HG03565 (cell line): ENCODE results near the gene ADPRS.

Source experiments
- ATAC-seq: cut with Tn5 transposase; IDR thresholded peaks from one replicate; pipeline ENCODE4 v1.9.1; 2021; ENCODE audit warnings: mild to moderate bottlenecking, moderate library complexity; ENCODE audit not compliant: unreplicated experiment

ADPRS gene

DNA sequence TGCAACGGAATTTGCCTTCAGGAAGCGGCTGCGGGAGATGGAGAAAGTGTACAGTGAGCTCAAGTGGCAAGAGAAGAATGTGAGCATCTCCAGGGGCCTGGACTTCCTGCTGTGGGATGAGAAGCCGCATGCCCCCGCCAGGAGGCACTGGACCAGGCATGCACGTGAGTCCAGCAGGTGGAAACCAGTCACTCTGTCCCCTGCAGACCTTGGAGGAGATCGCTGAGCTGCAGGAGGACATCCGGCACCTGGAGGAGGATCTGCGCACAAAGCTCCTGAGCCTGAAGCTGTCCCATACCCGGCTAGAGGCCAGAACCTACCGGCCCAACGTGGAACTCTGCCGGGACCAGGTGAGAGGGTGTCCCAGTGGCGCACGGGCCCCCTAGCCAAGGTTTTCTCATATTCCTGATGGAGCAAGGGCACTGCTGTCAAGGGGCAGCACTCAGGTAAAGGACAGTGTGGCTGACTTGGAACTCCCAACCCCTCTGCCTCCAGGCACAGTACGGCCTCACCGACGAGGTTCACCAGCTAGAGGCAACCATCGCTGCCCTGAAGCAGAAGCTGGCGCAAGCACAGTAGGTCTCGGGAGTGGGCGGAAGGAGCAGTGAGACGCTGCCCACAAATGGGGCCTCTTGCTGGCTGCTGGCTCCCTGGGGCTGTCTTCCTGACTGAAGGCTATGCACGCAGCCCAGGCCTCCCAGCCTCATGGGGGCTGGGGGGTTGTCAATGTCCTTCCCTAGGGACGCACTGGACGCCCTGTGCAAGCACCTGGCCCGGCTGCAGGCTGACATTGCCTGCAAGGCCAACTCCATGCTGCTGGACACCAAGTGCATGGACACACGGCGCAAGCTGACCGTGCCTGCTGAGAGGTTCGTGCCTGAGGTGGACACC, 1.2 kb upstream of the ADPRS start:
- no peak for ATAC-seq

DNA sequence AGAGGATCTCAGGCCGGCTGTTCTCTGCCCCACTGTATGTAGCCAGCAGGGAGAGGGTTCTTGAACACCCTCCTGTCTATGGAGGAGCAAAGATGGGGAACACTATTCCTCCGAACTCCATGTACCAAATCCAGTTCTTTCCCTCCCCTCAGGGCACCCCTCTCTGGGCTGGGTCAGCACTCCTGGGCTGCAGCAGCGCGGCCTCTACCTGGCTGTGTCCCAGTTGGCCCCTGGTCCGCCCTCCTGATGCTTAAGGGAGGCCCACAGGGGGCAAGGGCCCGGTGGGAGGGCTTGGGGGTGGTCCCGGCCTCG, 471 bp upstream of the ADPRS start:
- ATAC-seq, result no peak

DNA sequence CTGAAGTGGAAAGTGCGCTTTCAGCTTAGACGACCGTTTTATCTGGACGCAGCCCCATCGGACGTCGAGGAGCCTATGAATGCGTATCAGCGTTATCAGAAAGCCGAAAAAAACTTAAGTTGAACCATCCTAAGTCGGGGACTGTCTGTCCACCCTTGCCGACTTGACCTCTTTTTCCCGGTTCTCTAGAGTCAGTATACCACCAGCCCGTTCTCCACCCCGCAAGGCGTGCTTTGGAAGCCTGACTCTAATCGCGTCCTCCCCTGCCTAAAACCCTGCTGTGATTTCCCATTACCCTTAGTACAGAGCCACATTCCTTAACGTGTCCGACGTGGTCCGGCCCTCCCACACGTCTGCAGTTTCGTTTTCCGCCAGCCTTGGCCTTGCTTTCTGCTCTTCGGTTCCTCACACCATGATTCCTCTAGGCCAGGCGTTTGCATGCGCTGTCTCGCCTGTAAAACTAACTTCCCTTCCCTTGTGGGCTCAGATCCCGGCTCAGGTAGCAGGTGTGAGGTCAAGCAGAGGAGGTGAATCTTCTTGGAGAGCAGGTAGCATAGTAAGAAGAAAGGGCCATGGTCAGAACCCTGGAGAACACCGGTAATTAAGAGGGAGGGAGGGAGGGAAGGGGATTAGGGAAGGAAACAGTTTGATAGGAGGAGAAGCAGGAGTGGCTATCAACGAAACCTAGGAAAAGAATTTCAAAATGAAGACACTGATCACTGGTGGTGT, 865 bp downstream of the ADPRS start:
- no peak for ATAC-seq

DNA sequence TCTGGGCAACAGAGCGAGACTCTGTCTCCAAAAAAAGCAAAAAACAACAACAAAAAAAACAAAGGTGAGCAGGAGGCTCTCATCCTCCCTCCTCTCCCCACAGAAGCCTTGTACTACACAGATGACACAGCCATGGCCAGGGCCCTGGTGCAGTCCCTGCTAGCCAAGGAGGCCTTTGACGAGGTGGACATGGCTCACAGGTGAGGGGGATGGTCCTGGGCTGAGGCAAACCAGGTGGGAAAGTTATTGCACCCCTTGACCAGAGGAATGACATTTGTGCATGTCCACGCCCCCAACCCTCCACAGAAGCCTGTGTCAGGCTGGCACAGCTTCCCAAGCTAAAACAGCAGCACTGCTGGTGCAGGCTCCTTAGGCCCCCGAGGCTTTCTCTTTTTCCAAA, 2.4 kb downstream of the ADPRS start:
- ATAC-seq, result no peak

DNA sequence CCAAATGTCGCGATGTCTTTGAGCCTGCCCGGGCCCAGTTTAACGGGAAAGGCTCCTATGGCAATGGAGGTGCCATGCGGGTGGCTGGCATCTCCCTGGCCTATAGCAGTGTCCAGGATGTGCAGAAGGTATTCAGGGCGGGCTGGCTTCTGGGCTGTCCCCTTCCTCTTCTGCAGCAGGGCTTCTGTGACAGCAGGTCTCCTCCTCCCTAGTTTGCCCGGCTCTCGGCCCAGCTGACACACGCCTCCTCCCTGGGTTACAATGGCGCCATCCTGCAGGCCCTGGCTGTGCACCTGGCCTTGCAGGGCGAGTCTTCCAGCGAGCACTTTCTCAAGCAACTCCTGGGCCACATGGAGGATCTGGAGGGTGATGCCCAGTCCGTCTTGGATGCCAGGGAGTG, 3.0 kb downstream of the ADPRS start:
- ATAC-seq, result no peak

DNA sequence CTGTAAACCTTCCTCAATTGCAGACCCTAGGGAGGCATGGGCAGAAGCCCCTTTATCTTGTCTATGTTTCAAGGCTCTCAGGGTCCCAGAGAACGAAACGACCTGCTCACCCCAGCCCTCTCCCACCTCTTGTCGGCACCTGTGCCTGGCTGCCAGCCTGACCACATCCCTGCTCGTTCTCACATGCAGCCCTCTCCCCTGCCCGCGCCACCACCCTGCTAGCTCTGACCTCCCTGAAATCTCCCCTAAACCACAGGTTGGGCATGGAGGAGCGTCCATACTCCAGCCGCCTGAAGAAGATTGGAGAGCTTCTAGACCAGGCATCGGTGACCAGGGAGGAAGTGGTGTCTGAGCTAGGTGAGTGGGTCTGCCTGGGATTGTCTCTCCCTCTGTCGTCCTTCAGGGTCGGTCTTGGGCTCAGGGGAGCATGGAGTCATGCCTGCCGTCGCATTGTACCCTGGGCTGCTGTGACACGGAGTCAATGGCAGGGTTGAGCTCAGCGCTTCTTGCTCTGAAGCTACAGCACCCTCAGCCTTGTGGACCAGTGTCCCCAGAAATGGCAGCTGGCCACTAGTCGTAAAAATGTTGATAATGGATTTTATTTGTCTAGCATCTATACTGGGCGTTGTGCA, 3.6 kb downstream of the ADPRS start:
- no peak for ATAC-seq

DNA sequence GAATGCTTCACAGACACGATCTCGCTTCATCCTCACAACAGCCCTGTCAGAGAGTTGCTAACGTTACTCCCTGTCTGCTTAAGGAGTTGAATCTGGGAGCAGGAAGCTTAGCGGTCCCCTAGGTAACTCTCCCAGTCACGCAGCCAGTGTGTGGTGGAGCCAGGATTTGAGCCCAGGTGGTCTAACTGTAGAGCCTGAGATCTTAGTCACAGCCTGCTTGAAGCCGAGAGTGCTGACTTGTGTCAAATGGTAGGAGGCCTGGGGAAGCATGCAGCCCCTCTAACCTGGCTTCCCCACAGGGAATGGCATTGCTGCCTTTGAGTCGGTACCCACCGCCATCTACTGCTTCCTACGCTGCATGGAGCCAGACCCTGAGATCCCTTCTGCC, 4.1 kb downstream of the ADPRS start:
- no peak for ATAC-seq

DNA sequence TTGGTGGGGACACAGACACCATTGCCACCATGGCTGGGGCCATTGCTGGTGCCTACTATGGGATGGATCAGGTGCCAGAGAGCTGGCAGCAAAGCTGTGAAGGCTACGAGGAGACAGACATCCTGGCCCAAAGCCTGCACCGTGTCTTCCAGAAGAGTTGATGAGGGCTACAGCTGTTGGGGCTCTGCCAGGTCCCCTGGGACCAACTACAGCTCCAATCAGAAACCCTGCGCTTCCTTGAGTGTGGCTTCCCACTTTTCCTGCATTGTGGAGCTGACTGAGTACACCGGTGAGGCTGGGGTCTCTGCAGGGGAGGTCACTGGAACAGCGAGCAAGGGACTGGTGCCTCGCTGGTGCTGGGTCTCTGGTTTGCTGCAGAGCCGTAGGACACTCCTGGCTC, 4.5 kb downstream of the ADPRS start:
- no peak for ATAC-seq

DNA sequence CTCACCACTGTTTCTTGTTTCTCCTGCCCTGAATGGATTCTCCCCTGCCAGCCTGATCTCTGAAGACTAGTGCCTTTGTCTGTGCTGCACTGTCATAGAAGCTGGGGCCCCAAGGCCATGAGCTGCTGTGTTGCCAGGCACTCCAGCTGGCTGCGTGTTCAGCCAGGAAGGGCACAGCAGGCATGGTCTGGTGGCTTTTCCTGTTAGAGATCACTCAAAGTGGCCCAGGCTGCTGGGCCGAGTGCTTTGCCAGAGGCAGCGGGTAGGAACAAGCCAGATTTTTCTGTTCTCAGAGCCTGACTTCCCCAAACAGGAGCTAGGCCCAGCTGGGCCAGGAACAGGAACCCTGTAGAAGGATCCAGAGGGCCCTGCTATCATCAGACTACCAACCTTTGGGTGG, 5.2 kb downstream of the ADPRS start:
- no peak for ATAC-seq

DNA sequence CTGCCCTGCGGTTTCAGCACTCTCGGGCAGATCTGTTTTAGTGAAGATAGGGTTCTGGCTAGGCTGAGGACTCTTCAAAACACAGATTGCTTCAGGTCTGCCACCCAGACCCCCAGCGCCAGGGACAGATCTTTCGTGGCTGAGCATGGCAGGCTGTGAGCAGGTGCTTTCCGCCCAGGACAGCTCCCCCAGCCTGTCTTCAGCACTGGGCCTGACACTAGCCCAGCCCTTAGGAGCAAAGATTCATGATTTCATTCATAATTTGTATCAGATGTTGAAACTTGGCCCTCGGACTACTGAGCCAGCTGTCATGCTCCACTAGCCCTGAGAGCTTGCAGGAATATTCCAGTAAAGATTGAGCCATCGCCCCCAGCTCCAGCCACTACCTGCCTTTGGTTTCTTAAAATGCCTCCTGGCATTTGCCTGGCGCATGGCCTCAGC, 5.9 kb downstream of the ADPRS start:
- ATAC-seq, result no peak

DNA sequence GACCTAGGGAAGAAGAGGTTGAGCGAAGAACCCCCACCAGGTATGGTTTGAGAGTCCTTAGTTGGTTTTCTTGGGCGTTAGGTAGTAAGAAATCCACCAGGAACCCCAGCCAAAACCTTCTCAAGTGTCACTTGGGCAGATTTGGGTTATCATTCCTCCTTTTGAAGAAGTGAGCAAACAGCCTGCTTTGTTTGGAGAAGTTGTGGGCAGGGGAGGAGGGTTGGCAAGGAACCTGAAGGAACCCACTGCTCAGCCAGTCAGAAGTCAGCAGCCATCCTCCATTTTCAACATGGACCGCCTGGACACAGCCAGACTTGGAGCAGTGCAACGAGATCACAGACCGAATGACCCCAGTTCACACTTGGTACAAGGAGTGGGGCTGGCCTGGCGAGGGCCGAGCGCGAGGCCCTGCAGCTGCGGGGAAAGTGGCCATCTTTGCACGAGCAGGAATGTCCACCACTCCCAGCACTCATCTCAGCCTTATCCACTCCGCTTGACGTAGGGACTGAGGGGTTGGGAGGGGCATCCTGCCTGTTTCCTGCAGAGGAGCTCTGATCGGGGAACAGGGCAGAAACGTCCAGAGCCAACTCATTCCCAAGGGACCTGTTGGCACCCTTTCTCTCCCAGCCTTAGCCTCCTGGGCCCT, 7.2 kb downstream of the ADPRS start:
- no peak for ATAC-seq

DNA sequence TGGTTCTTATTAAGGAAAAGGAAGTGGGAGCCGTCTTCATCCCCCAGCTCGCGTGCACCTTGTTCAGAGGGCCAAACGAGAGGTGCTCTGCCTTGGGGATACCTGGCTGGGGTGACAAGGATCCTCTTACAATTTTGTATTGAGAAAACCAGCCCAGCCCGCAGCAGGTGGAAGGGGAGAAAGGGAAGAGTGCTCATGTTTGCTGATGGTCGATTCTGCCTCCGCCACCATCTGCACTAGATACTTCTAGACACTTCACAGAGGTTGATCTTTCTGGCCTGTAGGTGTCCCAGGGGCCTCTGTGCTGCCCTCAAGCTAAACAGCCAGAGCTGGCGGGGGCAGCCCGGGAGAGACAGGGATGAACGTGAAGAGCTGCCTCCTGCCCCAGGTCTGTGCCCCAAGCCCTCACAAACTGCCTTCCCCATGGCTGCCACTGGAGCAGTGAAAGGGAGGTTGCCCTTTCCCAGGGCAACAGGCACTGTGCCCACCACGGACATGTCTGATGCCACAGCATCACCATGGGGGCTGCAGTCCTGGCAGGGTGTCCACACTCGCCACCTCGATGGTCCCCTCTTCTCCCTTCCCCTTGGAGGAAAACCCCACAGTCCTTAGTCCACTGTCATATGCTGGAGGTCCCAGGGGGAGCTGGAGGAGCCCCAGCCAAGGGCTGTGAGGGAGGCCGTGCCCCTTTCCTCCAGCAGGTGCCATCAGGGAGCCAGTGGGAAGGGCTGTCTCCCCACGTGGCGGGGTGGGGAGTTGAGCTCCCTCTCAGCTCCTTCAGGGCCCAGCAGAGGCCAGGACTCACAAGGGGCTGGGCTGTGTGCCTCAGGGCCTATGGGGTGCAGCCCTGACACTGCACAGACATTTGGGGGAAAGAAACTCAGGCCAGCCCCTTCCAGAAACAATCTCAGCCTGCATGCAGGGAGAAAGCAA, 8.1 kb downstream of the ADPRS start:
- ATAC-seq, result no peak

DNA sequence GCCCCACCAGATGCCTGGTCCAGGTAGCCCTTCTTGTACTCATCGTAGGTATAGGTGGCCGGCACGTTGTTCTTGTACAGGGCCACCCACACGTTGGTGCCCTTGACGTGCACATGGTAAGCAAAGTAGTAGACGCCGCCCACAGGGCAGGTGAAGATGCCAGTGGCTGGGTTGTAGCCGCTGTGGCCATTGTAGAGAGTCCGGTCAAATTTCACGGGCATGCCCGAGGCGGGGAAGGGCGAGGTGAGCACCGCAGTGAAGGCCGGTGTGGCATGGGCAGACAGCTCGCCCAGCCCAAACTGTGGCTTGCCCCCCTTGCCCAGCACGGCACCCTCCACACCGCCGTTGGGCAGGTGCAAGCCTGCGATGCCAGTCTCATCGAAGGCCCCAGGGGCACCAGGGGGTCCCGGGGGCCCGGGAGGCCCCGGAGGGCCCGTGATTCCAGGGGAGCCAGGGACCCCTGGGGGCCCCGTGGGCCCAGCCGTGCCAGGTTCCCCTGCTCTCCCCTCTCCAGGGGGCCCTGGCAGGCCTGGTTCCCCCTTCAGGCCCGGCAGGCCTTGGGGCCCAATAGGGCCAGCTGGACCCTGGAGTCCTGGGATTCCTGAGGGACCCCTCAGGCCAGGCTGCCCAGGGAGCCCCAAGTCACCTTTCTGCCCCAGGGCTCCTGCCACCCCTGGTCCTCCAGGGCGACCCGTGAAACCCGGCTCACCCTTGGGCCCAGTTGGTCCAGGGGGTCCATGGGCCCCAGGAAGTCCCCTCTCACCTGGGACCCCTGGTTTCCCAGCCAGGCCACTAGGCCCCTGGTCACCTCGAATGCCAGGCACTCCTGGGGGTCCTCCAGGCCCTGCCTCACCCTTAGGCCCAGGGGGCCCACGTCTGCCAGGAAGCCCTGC, 9.2 kb downstream of the ADPRS start:
- no peak for ATAC-seq

DNA sequence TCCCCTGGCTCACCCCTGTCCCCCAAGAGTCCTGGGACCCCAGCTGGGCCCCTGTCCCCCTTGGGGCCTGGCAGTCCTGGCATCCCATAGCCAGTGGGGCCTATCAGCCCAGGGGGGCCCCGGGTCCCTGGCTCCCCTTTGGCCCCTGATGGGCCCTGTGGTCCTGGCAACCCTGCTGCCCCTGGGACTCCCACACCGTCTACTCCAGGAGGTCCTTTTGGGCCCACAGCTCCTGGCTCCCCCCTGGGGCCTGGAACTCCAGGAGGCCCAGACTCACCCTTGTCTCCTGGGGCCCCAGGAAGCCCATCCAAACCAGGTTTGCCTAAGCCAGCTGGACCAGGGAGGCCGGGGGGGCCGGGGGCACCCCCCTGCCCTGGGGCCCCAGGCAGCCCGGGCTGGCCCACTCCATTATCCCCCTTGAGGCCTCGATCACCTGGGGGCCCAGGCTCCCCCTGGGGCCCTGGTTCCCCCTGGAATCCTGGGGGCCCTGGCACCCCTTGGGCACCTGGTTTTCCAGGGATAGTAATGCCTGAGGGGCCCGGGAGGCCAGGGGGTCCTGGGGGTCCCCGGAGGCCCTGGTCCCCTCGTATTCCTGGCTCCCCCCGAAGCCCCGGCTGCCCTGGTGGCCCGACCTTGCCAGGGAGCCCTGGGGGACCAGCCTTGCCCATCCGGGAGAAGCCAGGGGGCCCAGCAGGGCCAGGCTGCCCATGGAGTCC, 10.1 kb downstream of the ADPRS start:
- no peak for ATAC-seq

DNA sequence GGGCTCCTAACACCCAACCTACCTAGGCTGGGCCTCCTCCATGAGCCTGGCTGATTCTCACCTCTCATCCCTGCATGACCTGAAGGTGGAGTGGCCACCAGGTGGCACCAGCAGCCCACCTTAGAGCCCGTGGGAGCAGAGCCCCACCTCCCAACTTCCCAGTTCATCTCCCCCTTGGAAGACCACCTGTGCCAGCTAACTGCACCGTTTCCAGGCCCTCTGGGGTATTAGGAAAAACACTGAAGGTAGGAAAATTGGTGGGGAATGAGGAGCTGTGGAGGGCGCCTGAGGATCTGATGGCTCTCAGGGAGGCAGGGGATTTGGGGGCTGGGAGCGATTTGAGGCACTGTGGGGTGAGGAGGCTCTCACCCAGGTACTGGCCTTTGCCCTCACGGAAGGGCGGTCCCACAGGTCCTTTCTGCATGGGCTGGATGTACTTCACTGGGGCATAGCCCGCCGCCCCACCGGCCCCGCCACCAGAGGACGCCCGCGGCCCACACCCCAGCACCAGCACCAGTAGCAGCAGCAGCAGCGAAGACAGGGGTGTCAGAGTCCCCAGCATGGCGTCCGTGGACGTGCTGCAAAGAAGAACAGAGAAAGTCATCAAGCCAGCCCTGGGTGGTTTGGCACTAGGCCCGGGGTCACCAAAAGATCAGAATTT, 11.1 kb downstream of the ADPRS start:
- no peak for ATAC-seq

DNA sequence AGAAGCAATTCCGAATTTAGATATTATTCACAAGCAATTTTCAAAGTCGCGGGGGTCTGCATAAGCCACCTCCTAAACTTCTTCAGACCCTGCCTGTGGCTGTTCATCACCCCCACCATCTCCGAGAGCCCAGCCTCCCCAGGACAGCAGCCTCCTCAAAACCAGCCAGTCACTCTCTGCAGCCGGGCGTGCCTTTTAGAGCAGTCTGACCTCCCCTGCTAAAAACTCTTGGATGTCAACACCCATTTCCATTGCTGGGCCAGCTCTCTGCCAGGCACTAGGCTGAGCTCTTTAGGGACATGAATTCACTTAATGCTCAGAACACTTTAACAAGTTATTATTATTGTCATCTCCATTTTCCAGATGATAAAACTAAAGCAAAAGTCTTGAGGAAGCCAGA, 11.7 kb downstream of the ADPRS start:
- no peak for ATAC-seq

DNA sequence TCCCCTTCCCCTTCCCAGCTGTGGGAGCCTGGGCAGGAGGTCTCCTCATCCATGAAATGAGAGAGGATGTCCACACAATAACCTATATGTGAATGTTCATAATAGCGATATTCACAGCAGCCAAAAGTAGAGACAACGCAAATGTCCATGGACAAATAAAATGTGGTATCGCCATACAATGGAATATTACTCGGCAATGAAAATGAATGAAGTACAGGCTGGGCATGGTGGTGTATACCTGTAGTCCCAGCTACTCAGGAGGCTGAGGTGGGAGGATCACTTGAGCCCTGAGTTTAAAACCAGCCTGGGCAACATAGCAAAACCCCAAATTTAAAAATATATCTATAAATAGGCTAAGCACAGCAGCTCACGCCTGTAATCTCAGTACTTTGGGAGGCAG, 12.9 kb downstream of the ADPRS start:
- no peak for ATAC-seq

DNA sequence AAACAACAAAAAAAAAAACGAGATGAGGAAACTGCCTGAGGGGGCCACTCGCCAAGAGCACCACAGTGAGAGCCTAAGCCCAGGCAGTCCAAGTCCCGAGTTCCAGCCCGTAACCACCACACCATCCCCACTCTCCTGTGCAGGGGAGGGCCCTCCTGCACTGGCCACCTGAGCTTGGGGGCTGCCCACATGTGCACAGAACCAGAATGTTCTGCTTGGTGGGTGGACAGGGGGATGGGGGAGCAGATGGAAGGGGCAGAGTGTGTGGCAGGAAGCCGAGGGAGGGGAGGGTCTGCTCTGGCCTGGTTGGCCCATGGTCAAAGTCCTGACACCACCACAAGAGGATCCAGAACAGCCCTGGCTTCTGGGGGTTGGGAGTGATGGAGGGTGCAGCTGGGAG, 17.6 kb downstream of the ADPRS start:
- ATAC-seq, result no peak
